Spleen (tissue), 11 donors: ENCODE data around the gene ACOT11. TPM values are rescaled to one million over a fixed set of nuclear protein-coding genes. Genes with fewer than 3 reads are reported as not detected.

Experiments used
- DNase-seq: peaks from one replicate; pipeline ENCODE4 v3.0.0-alpha.2; 2020
- H3K27ac ChIP-seq, 8 donors: fragments of 200-600 bp; sonication (generic) in 7 of 8; 1 replicate in 4 of 8; 2 replicates in 4 of 8; pipeline versions ENCODE4 v1.5.0 to v1.8.0; 2016 to 2021; ENCODE audit warnings: inconsistent platforms in 4 of 8, mild to moderate bottlenecking in 4 of 8, moderate library complexity in 1 of 8
- H3K27me3 ChIP-seq, 7 donors: fragments of 200-600 bp; sonication (generic) in 6 of 7; replicated peaks in 1 of 7; 1 replicate in 4 of 7; 2 replicates in 3 of 7; pipeline versions ENCODE4 v1.5.0 to v1.8.0; 2016 to 2021; ENCODE audit warnings: inconsistent platforms in 3 of 7, mild to moderate bottlenecking in 1 of 7
- H3K36me3 ChIP-seq, 6 donors: fragments of 200-600 bp; sonication (generic) in 5 of 6; 1 replicate in 4 of 6; 2 replicates in 2 of 6; pipeline versions ENCODE4 v1.5.0 to v1.8.0; 2016 to 2021; ENCODE audit warnings: inconsistent platforms in 2 of 6
- H3K4me1 ChIP-seq, 6 donors: fragments of 200-600 bp; sonication (generic) in 5 of 6; 1 replicate in 3 of 6; 2 replicates in 3 of 6; pipeline versions ENCODE4 v1.5.0 to v1.8.0; 2016 to 2021; ENCODE audit warnings: inconsistent platforms in 3 of 6
- H3K4me3 ChIP-seq, 8 donors: fragments of 200-600 bp; sonication (generic) in 7 of 8; 1 replicate in 4 of 8; 2 replicates in 4 of 8; pipeline versions ENCODE4 v1.5.0 to v1.8.0; 2016 to 2021; ENCODE audit warnings: inconsistent platforms in 4 of 8, mild to moderate bottlenecking in 4 of 8, moderate library complexity in 2 of 8
- H3K9me3 ChIP-seq, 8 donors: fragments of 200-600 bp; sonication (generic) in 7 of 8; 1 replicate in 4 of 8; 2 replicates in 4 of 8; pipeline versions ENCODE4 v1.5.0 to v1.8.0; 2016 to 2021; ENCODE audit warnings: inconsistent platforms in 4 of 8
- CTCF ChIP-seq, 11 experiments: fragments of 200-600 bp in 7 of 11; fragments of 450-650 bp in 4 of 11; sonication (generic) in 4 of 11; IDR thresholded peaks in 8 of 11; conservative IDR thresholded peaks in 3 of 11; 1 replicate in 7 of 11; 2 replicates in 4 of 11; pipeline versions ENCODE4 v1.4.0 to v1.8.0; 2016 to 2021; ENCODE audit warnings: antibody characterized with exemption in 11 of 11, inconsistent platforms in 4 of 11, mild to moderate bottlenecking in 1 of 11
- POLR2A ChIP-seq, 3 donors: fragments of 450-650 bp; IDR thresholded peaks; one replicate each; pipeline ENCODE4 v1.5.1; 2017; ENCODE audit warnings: antibody characterized with exemption in 3 of 3, mild to moderate bottlenecking in 1 of 3
- POLR2AphosphoS5 ChIP-seq, 3 donors: sonication (generic); formaldehyde crosslinking; IDR thresholded peaks; one replicate each; pipeline ENCODE4 v1.5.1; 2017; ENCODE audit warnings: antibody characterized with exemption in 3 of 3
- WGBS, 5 donors: extraction: QIAGEN DNeasy Blood & Tissue Kit in 3 of 5; methylation state at CpG; one replicate each; pipeline versions ENCODE4 v1.1.5 to v1.1.7; 2013 to 2018; 5-methylcytosine and 5-hydroxymethylcytosine counted together
- intact Hi-C: fragments of 100-400 bp; cut with DNase I; formaldehyde crosslinking; loops from one replicate; pipeline ENCODE4 v1.15.0; 2023; ENCODE audit warnings: low total_unique reads
- polyA plus RNA-seq, 3 donors: library from polyadenylated mRNA; stranded (reverse); fragments of 200-250 nt; gene quantifications; one replicate each; pipeline ENCODE4 v1.2.1, GENCODE V29; 2013
- total RNA-seq, 7 donors: library from RNA; depleted of rRNA in 3 of 7; stranded (reverse); fragments of >200 nt in 3 of 7; fragmentation: NEBNext Ultra II Directional in 4 of 7; extraction: Animal tissue kit (Norgen Biotek cat#: 25700) in 4 of 7; gene quantifications; one replicate each; pipeline versions ENCODE4 v1.1.0 to v1.2.1, GENCODE V29; 2016 to 2021
- donor health status: healthy with polysubstance abuse.
- donor health status: DM: no; HTN: no; CAD: no; lungs with moderate emphysema.
- donor health status: DM: no; HTN: no; CAD: no.
- donor health status: Bipolar disorder and iron deficiency.
- donor health status: healthy.
- donor health status: DM: no; HTN: no; CAD: no.
- donor health status: DM: yes; HTN: yes; CAD: no.

The ACOT11 gene
- total and polyA plus RNA-seq, 10 donors, result 0.30 to 3.2 (median 2.1) TPM

- DNase-seq, result no peak
- Histone ChIP-seq H3K27ac (no peak overlapping the region), H3K4me3 (no peak overlapping the region), H3K36me3 (no peaks in the 10 kb centered on the region), H3K9me3 (no peaks in the 10 kb centered on the region), H3K4me1 (peaks cover 10 to 17% (median 14%) of the 10 kb centered on the region in 6 donors), H3K27me3 (peaks cover 0 to 28% (median 6%) of the 10 kb centered on the region in 7 donors)
- TF ChIP-seq POLR2A (IDR thresholded peaks at IDR 0.05) (no peak), POLR2AphosphoS5 (IDR thresholded peaks at IDR 0.05) (no peak), CTCF (IDR thresholded peaks at IDR 0.05 in 8 of 11, conservative IDR thresholded peaks at IDR 0.05 in 3 of 11) (no peak)
- WGBS, 5 donors, result 49 to 55% (median 51%) methylated on average over 4 of the region's 4 CpGs
- intact Hi-C loops, result no loop called here
Measured at GRCh38 chr1:54537611-54538010, 10.4 kb upstream of the ACOT11 start.

- no peaks in the 10 kb centered on the region for H3K9me3 ChIP-seq
- no peaks in the 10 kb centered on the region for H3K36me3 ChIP-seq
- TF ChIP-seq POLR2A (IDR thresholded peaks at IDR 0.05), result no peak
- TF ChIP-seq CTCF (IDR thresholded peaks at IDR 0.05 in 8 of 11, conservative IDR thresholded peaks at IDR 0.05 in 3 of 11), result no peak
- no peak for TF ChIP-seq POLR2AphosphoS5 (IDR thresholded peaks at IDR 0.05)
- H3K4me1 ChIP-seq, result peaks cover 13 to 26% (median 19%) of the 10 kb centered on the region in 6 donors
- WGBS, 5 donors, result 90 to 94% (median 92%) methylated on average over 8 of the region's 8 CpGs
- DNase-seq, result no peak
- no peak overlapping the region for H3K27ac ChIP-seq
- intact Hi-C loops, result no loop called here
- H3K4me3 ChIP-seq, result no peak overlapping the region
- H3K27me3 ChIP-seq, result peaks cover 0 to 32% (median 8%) of the 10 kb centered on the region in 7 donors
Measured at GRCh38 chr1:54538538-54538937, 9.5 kb upstream of the ACOT11 start.

- Histone ChIP-seq H3K4me1 (peaks cover 13 to 29% (median 19%) of the 10 kb centered on the region in 6 donors), H3K4me3 (no peak overlapping the region), H3K27ac (no peak overlapping the region), H3K9me3 (no peaks in the 10 kb centered on the region), H3K27me3 (peaks cover 0 to 32% (median 8%) of the 10 kb centered on the region in 7 donors), H3K36me3 (no peaks in the 10 kb centered on the region)
- TF ChIP-seq POLR2A (IDR thresholded peaks at IDR 0.05) (no peak), CTCF (IDR thresholded peaks at IDR 0.05 in 8 of 11, conservative IDR thresholded peaks at IDR 0.05 in 3 of 11) (no peak), POLR2AphosphoS5 (IDR thresholded peaks at IDR 0.05) (no peak)
- intact Hi-C loops, result no loop called here
- DNase-seq, result no peak
- 87 to 95% (median 92%) methylated on average over 10 of the region's 10 CpGs for WGBS, 5 donors
Measured at GRCh38 chr1:54540582-54541295, 7.3 kb upstream of the ACOT11 start.

- TF ChIP-seq CTCF (IDR thresholded peaks at IDR 0.05 in 8 of 11, conservative IDR thresholded peaks at IDR 0.05 in 3 of 11) (peak in 1 of 11 experiments; percentile 19), POLR2A (IDR thresholded peaks at IDR 0.05) (no peak), POLR2AphosphoS5 (IDR thresholded peaks at IDR 0.05) (peak in 2 of 3 donors; percentile 37 to 45)
- Histone ChIP-seq H3K4me3 (peak overlapping the region; percentile 37 to 72 (median 48)), H3K27ac (peak overlapping the region in 5 of 8 donors; percentile 11 to 53 (median 33)), H3K36me3 (no peaks in the 10 kb centered on the region), H3K27me3 (peaks cover 0 to 32% (median 8%) of the 10 kb centered on the region in 7 donors), H3K9me3 (no peaks in the 10 kb centered on the region), H3K4me1 (peaks cover 14 to 34% (median 22%) of the 10 kb centered on the region in 6 donors)
- WGBS, 5 donors, result 1% methylated on average over 22 to 61 of the region's 61 CpGs
- intact Hi-C loops, result no loop called here
- DNase-seq, result peak; percentile 84
Measured at GRCh38 chr1:54542120-54542961, 5.7 kb upstream of the ACOT11 start.
